Prostate gland (tissue), 2 donors: Measurements from ENCODE around the gene GJB6. TPM values are rescaled to one million over a fixed set of nuclear protein-coding genes. Genes with fewer than 3 reads are reported as not detected.

ENCODE experiments used
- DNase-seq: peaks from one replicate; pipeline ENCODE4 v3.0.0-alpha.2; 2019; ENCODE audit warnings: low spot score
- H3K27ac ChIP-seq, 2 donors: fragments of 200-600 bp; sonication (generic); 2 replicates each; pipeline ENCODE4 v1.5.1; 2017 to 2019
- H3K27me3 ChIP-seq: fragments of 200-600 bp; sonication (generic); replicated peaks from 2 replicates; pipeline ENCODE4 v1.5.1; 2019; ENCODE audit not compliant: insufficient read depth
- H3K36me3 ChIP-seq, 2 donors: fragments of 200-600 bp; sonication (generic); 1 replicate in 1 of 2; 2 replicates in 1 of 2; pipeline versions ENCODE4 v1.5.1 to v1.8.1; 2017 to 2019
- H3K4me1 ChIP-seq: fragments of 200-600 bp; sonication (generic); replicated peaks from 2 replicates; pipeline ENCODE4 v1.5.1; 2019
- H3K4me3 ChIP-seq, 2 donors: fragments of 200-600 bp; sonication (generic); 2 replicates each; pipeline ENCODE4 v1.5.1; 2017 to 2019
- H3K9me3 ChIP-seq: fragments of 200-600 bp; sonication (generic); 2 replicates; pipeline ENCODE4 v1.5.1; 2017
- CTCF ChIP-seq, 4 experiments: fragments of 200-600 bp in 2 of 4; fragments of 450-650 bp in 2 of 4; sonication (generic) in 2 of 4; IDR thresholded peaks; 1 replicate in 3 of 4; 2 replicates in 1 of 4; pipeline ENCODE4 v1.5.1; 2016 to 2019; ENCODE audit warnings: antibody characterized with exemption in 4 of 4, mild to moderate bottlenecking in 2 of 4, moderate library complexity in 2 of 4
- POLR2A ChIP-seq: fragments of 450-650 bp; IDR thresholded peaks from one replicate; pipeline ENCODE4 v1.6.1; 2016; ENCODE audit warnings: antibody characterized with exemption, mild to moderate bottlenecking
- POLR2AphosphoS5 ChIP-seq: sonication (generic); formaldehyde crosslinking; IDR thresholded peaks from one replicate; pipeline ENCODE4 v1.6.1; 2017; ENCODE audit warnings: antibody characterized with exemption
- WGBS: methylation state at CpG from one replicate; pipeline ENCODE4 v1.1.5; 2018; 5-methylcytosine and 5-hydroxymethylcytosine counted together
- intact Hi-C: fragments of 100-400 bp; cut with DNase I; formaldehyde crosslinking; loops from one replicate; pipeline ENCODE4 v1.14.2; 2022
- total RNA-seq, 2 donors: library from RNA; depleted of rRNA; stranded (reverse); fragments of >200 nt; gene quantifications; one replicate each; pipeline ENCODE4 v1.1.0, GENCODE V29; 2016

Gene GJB6
- total RNA-seq, 2 donors from 2014 or later = 0.28 to 0.32 TPM

- H3K27me3 ChIP-seq = no peaks in the 10 kb centered on the region
- no peaks in the 10 kb centered on the region for H3K9me3 ChIP-seq
- H3K4me1 ChIP-seq = peaks cover 5% of the 10 kb centered on the region
- no peak overlapping the region for H3K27ac ChIP-seq
- peak overlapping the region; percentile 30 to 47 for H3K4me3 ChIP-seq
- intact Hi-C loops = loop anchor here (10.0 kb wide), 1 partner anchor 291 kb away; no protein-coding TSS in a partner anchor
- no peak for DNase-seq
- TF ChIP-seq POLR2AphosphoS5 (no peak), CTCF (IDR thresholded peaks at IDR 0.05) (no peak), POLR2A (no peak)
- 4% methylated on average over 42 of the region's 53 CpGs for WGBS
- no peaks in the 10 kb centered on the region for H3K36me3 ChIP-seq
Measured at GRCh38 chr13:20193162-20193906, 38.8 kb downstream of the GJB6 start.

- H3K27ac ChIP-seq = no peak within 1 kb of the TSS
- H3K4me1 ChIP-seq = peaks cover 5% of the 10 kb centered on the region
- WGBS = 1% methylated on average over 38 of the region's 39 CpGs
- DNase-seq = no peak
- intact Hi-C loops = loop anchor here (10.0 kb wide), 1 partner anchor 292 kb away; no protein-coding TSS in a partner anchor
- no peaks in the 10 kb centered on the region for H3K27me3 ChIP-seq
- H3K9me3 ChIP-seq = no peaks in the 10 kb centered on the region
- H3K36me3 ChIP-seq = no peaks in the 10 kb centered on the region
- peak within 1 kb of the TSS; percentile 30 to 47 for H3K4me3 ChIP-seq
- TF ChIP-seq POLR2A = no peak
- TF ChIP-seq POLR2AphosphoS5 = no peak
- TF ChIP-seq CTCF (IDR thresholded peaks at IDR 0.05) = no peak
Measured at GRCh38 chr13:20192836-20193161, 39.3 kb downstream of the GJB6 start, which contains the start of gene GJB2. Gene GJB2 (minus strand): TSS chr13:20192938. CDS start chr13:20189581, 3,357 bp downstream.

- no peak overlapping the region for H3K27ac ChIP-seq
- H3K36me3 ChIP-seq = no peaks in the 10 kb centered on the region
- H3K27me3 ChIP-seq = no peaks in the 10 kb centered on the region
- TF ChIP-seq CTCF (IDR thresholded peaks at IDR 0.05) (no peak), POLR2A (no peak), POLR2AphosphoS5 (no peak)
- peaks cover 5% of the 10 kb centered on the region for H3K4me1 ChIP-seq
- no peak for DNase-seq
- 2% methylated on average over 68 of the region's 73 CpGs for WGBS
- no peaks in the 10 kb centered on the region for H3K9me3 ChIP-seq
- intact Hi-C loops = loop anchor here (10.0 kb wide), 1 partner anchor 293 kb away; no protein-coding TSS in a partner anchor
- H3K4me3 ChIP-seq = peak overlapping the region; percentile 30 to 47
Measured at GRCh38 chr13:20192158-20192835, 39.8 kb downstream of the GJB6 start.

- no peaks in the 10 kb centered on the region for H3K9me3 ChIP-seq
- no peak for TF ChIP-seq CTCF (IDR thresholded peaks at IDR 0.05)
- TF ChIP-seq POLR2A = no peak
- TF ChIP-seq POLR2AphosphoS5 = no peak
- H3K27ac ChIP-seq = no peak overlapping the region
- H3K4me1 ChIP-seq = peaks cover 5% of the 10 kb centered on the region
- no peaks in the 10 kb centered on the region for H3K36me3 ChIP-seq
- WGBS = 77% methylated on average over 24 of the region's 24 CpGs
- DNase-seq = no peak
- intact Hi-C loops = loop anchor here (10.0 kb wide), 1 partner anchor 293 kb away; no protein-coding TSS in a partner anchor
- H3K27me3 ChIP-seq = no peaks in the 10 kb centered on the region
- H3K4me3 ChIP-seq = peak overlapping the region in 1 of 2 donors; percentile 47
Measured at GRCh38 chr13:20191311-20192157, 40.6 kb downstream of the GJB6 start.
